ENCODE data around the gene FTSJ1.
"Not testable (repeated sequence)": the region's sequence is repeated elsewhere in the genome, so short reads cannot be mapped to it uniquely, and the experiment has no call there.

FTSJ1 gene

DNA sequence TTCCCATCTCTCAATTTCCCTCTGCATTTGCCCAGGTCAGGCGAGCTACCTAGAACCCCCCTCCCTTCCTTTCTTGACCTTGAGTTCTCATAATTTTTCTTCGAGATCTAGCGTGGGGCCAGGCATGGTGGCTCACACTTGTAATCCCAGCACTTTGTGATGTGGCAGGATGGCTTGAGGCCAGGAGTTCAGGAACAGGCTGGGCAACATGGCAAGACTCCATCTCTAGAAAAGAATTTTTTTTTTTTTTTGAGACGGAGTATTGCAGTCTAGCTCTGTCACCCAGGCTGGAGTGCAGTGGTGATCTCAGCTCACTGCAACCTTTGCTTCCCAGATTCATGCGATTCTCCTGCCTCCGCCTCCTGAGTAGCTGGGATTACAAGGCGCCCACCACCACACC lies 28.3 kb downstream of the FTSJ1 start:
- DNase-seq = no peak

DNA sequence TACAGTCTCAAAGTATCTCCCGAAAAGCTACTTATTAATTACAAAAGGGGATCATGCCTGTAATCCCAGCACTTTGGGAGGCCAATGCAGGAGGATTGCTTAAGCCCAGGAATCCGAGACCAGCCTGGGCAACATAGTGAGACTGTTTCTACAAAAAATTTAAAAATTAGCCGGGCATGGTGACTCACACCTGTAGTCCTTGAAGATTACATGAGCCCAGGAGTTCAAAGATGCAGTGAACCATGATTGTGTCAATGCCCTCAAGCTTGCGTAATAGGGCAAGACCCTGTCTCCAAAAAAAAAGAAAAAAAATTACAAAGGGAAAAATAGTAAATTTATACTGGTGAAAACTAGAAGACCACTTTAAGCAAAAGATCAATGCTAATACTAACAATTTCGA lies 29.5 kb downstream of the FTSJ1 start:
- DNase-seq = no peak

DNA sequence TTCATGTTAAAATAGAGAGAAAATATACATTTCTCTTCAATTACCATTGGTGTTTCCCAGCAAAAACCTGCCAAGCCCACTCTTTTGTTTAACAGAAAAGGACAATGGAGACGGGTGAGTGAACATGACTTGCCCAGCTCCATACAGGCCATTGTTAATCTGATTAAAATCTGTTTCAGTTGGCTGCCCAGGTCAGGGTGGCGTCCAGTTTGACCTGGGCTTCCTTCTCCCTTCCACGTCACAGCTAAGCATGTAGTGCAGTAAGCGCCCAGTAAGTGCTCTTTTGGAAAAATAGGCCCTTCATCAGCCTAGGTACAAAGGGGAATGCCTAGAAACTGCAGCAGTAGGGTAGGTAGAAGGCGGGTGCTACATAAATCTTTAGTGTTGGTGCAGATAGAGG lies 31.2 kb downstream of the FTSJ1 start:
- DNase-seq = no peak

DNA sequence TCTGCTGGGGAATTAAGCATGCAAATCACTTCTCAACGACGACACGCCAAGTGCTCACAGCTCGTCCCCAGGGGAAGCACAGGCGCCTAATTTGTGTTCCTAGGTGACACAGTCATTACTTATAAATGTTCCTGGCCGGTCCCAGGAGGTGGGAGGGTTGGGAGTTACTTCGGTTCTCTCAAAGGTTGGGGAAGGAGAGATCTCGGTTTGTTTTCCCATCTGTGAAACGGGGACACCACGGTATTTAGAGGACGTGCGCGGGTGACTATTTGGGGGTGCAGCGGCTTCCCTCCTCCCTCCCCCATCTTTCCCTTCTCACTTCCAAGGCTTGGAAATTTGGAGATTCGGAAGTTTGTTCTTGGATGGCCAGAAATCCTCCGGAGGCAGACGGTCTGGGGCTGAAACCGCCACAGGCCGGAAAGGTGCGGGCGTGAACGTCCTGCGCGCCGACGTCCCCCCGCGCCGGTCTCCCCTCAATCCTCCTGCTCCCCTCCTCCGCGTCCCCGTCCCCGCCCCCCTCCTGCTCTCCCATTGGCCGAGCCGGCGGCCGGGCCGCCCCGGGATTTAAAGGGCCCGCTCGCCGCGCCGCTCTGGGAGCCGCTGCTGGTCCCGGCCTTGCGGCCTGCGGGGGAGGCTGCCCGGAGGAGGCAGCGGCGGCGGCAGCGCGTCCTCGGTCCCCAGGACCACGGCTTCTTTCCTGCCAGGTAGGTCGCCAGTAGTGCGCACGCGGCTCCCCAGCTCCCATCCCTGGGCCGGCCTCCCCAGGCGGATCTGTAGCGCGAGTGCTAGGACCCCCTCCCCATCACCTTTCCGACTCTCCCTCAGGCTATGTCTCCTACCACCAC lies 32.6 kb downstream of the FTSJ1 start, which contains the start of gene PORCN:
PORCN (plus strand) TSS at position 593 of the 845 bp plus-strand sequence. CDS start 829 bp downstream, outside the sequence.
- peak; percentile 69 for DNase-seq

DNA sequence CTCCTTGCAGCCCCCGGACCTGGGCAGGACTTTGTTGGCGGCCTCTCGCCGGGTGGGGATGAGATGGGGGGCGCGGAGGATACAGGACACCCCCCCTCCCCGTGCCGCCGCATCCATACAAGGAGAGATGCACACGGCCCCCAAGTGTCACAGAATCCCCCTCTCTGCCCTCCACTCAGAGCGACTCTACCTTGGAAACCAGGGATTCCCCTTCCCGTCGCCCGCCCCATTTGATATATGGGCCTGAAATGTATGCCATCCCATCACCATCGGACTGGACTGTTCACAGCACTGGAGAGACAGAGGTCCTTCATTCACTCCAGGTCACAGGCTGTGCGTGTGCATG lies 33.2 kb downstream of the FTSJ1 start:
- no peak for DNase-seq

DNA sequence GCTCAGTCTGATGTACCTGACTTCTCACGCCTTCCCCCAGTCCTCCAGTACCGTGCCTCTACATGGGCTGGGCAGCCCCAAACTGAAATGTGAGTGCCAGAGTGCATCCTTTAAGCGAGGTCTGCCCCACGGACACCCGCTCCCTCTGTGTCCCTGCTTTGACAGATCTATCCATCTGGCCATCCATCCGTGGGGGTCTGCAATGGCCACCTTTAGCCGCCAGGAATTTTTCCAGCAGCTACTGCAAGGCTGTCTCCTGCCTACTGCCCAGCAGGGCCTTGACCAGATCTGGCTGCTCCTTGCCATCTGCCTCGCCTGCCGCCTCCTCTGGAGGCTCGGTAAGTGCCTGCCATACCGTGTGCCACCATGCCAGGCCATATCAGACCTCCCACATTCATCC lies 33.6 kb downstream of the FTSJ1 start:
- no peak for DNase-seq

DNA sequence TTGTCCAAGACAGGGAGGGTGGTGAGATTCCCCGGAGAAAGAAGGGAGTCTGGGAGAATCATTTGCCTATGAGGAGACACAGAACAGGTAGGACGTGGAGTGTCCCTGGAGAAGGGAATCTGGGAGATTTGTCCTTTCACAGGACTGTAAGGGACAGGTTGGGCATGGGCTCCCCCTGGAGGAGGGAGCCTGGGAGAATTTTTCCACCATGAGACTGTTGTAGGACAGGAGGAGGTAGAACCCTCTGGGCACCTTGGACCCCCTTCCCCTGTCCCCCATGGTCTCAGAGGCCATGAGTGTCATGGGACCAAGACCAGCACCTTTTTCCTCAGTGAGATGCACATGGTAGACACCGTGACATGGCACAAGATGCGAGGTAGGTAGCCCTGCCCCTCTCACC lies 35.6 kb downstream of the FTSJ1 start:
- DNase-seq = peak; percentile 15

DNA sequence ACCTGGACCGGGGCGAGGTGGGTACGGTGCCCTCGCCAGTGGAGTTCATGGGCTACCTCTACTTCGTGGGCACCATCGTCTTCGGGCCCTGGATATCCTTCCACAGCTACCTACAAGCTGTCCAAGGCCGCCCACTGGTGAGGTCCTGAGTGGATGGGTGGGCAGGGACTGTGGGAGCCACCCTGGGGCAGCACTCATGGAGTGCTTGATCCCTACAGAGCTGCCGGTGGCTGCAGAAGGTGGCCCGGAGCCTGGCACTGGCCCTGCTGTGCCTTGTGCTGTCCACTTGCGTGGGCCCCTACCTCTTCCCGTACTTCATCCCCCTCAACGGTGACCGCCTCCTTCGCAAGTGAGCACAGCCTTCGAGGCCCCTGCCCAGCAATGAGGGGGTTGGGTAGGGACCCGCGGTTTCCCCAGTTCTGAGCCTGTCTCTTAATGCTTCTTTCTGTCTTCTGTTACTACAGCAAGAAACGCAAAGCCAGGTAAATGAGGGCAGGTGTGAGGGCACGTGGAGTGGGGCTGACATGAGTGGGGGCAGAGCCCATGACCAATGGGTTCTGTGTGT lies 36.5 kb downstream of the FTSJ1 start:
- DNase-seq = no peak

DNA sequence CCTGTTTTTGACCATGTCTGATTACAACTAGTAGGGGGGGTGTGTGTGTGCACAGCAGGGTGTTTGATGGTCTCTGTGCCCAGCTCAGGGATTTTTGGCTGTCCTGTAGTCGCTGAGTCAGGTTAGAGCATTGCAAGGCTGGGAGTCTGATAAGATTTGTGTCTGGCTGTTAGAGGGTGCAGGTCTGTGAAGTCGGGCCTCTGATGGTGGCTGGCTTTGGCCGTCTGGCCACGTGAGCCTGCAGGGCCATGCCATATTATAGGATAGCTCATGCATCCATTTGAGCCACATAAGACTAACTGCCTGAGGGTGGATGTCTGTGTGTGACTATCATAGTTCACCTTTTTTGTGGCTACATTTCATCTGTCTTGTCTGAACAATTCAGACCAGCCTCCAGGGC lies 37.7 kb downstream of the FTSJ1 start:
- DNase-seq = no peak

DNA sequence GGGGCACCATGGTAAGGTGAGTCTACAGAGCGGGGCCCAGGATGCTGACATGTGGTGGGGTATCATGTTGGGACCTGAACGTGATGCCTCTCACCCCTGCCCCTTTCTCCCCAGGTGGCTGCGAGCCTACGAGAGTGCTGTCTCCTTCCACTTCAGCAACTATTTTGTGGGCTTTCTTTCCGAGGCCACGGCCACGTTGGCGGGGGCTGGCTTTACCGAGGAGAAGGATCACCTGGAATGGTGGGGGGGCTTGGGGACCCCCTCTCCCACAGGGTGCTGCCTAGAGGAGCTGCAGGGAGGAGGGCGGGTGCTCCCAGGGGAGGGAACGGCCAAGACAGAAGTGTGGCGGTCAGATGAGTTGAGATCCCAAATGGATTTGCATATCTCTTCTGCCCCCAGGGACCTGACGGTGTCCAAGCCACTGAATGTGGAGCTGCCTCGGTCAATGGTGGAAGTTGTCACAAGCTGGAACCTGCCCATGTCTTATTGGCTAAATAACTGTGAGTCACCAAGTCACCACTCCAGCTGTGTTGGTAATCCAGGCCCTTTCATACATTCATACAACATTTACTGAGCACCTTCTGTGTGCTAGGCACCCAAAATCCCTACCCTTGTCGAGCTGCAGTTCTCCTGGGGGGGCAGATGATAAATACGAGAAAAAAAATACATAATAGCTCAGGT lies 38.3 kb downstream of the FTSJ1 start:
- no peak for DNase-seq

DNA sequence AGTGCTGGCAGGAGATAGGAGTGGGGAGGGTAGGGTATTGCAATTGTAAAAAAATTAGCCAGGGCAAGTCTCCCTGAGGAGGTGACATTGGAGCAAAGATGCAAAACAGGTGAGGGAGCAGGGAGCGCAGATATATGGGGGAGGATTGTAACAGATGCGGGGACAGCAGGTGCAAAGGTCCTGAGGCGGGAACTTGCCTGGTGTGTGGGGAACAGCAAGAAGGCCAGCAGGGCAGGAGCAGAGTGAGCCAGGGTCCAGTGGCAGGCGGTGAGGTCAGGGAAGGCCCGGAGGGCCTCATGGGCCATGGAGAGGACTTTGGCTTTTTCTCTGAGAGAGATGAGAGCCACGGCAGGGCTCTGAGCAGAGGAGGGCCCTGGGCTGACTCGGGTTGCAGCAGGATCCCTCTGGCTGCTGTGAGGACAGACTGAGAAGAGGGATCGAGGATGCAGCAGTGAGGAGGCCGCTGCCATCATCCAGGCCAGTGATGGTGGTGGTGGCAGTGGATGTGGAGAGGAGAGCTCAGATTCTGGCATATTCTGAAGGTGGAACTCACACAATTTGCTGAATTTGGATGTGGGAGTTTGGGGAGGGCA lies 39.0 kb downstream of the FTSJ1 start:
- DNase-seq = no peak

DNA sequence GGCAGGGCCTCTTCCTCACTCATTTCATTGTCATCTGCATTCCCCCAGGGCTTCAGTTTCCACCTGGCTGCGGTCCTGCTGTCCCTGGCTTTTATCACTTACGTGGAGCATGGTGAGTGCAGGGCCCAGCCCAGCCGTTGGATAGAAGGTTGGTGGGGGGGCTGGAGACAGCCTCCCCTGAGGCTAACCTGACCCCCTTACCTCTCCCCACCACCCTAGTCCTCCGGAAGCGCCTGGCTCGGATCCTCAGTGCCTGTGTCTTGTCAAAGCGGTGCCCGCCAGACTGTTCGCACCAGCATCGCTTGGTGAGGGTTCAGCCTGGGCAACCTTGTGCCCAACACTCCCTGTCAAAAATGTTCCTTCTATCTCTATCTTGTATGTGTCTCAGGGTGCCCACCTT lies 39.8 kb downstream of the FTSJ1 start:
- no peak for DNase-seq

DNA sequence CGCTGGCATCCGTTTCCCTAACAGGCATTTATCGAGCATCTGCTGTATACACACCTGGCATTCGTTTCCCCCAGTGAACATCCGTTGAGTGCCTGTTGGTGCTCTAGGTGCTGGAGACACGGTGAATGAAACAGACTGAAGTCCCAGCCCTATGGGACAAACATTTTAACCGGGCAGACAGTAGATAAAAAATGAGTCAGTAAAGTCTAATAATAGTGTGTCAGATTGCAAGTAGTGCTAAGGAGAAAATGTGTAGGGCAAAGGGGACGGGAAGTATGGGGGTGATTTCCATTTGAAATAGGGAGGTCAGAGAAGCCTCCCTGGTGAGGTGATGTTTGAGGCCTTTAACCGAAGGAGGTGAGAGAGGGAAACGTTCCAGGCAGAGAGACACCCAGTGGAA lies 40.3 kb downstream of the FTSJ1 start:
- no peak for DNase-seq

DNA sequence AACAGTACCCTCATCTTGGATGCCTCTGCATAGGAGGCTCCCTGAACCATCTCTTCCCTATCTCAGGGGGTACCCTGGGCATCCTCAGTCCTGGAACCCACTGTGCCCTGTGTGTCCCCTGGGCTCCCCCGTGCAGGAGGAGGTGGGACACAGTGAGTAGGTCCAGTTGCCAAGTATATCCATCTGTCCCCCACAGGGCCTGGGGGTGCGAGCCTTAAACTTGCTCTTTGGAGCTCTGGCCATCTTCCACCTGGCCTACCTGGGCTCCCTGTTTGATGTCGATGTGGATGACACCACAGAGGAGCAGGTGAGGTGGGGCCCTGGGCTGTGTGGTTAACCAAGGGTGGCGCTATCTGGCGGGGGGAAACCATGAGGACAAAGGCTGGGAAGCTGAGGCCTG lies 41.0 kb downstream of the FTSJ1 start:
- DNase-seq = no peak

DNA sequence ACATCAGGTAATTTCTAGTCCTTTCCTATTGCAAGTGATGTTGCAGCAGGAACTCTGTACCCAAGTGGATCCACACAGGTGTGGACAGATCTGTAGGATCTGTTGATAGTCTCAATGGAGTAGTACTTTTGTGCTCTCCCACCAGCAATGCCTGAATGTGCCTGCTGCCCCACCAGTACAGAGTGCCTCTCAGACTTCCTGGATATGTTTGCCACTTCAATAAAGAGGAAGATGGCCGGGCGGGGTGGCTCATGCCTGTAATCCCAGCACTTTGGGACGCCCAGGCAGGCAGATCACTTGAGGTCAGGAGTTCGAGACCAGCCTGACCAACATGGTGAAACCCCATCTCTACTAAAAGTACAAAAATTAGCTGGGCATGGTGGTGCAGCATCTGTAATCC lies 43.5 kb downstream of the FTSJ1 start:
- DNase-seq = not testable (repeated sequence)

DNA sequence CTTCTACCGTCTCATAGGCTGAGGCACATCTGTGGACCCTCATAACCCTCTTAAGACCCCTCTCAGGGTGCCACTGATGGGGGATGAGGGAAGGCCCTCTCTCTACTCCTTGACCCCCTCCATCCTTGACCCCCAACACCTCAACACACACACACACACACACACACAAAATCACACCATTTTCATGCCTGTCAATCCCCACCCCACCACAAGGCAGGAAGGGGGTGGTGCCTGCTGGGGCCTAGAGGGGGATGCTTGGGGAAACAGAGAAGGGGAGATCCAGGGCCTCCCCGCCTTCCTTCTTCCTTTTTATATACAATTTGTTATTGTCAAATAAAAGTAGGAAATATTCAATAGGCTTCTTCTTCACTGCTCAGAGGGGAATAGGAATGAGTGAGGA lies 44.5 kb downstream of the FTSJ1 start:
- DNase-seq = no peak

DNA sequence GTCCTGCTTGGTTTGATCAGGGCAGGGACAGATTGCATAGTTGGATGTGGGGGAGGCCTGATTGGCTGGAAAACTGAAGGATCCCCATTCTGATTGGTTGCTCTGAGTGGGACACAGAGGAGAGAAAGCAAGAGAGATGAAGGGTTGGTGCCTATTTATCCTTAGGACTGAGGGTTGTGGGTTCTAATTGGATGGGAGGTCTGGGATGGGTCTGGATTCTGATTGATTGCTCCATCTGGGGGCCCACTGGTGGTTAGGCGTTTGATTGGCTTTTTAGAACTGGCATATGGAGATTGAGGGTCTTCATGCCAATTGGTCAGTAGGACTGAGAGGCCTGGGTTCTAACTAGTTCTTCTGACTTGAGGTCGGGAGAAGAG lies 45.0 kb downstream of the FTSJ1 start:
- DNase-seq = peak; percentile 3

DNA sequence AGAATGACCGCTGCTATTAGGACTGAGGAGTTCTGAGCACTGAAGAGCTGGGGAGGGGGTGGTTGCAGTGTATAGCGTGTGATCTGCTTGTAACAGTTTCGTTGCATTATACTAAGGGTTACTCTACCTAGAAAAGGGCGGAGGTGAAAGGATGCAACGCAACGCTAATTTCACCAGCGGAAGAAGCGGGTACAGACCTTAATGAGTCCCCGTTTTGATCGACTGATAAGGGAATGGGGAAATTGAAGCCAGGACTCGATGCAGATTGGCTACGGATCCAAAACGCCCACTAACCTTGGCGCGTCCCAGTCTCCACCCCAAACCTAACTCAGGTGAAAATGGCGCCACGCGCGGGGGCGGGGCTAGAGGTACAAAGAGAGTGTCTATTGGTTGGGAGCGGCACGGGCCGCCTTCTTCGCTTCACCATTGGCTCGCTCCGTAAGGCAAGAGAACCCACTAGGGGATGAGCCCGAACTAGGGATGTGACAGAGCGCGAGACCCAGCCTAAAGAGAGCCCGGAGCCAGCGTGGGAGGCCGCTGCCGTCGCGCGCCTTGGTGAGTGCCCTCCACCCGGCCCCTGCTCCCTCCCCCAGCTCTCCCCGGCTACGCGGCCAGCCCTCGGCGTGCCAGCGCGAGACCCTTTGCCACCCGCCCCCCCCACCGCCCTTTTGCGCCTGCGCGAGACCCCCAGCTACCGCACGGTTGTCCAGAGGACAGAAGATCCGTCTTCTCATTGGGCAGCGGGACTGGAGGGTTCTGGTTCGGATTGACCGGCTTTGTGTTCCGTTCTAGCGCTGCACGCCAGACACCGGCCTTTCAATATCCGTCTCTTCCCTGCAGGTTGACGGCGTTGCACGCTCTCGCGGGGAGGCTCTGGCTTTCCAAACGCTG lies 45.6 kb downstream of the FTSJ1 start, which contains the start of gene EBP:
EBP (plus strand) TSS at position 456 of the 891 bp plus-strand sequence. CDS start 1,964 bp downstream, outside the sequence.
- DNase-seq = peak; percentile 87

DNA sequence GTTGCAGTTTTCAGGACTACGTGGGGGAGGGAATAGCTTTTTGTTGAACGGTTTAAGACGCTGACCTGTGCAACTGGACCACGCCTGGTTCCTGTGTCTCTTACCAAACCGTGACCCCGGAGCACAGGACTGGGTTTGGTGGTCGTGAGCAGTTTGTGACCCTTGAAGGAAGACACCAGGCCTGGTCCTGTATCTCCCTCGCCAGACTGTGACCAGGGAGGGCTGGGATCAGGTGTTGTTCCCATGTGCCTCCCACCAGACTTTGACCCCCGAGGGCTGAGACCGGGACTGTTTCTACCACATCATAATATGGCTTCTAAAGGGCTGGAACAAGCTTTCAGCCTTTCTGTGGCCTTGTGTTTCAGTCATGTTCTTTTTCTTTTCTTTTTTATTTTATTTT lies 46.3 kb downstream of the FTSJ1 start:
- DNase-seq = no peak

DNA sequence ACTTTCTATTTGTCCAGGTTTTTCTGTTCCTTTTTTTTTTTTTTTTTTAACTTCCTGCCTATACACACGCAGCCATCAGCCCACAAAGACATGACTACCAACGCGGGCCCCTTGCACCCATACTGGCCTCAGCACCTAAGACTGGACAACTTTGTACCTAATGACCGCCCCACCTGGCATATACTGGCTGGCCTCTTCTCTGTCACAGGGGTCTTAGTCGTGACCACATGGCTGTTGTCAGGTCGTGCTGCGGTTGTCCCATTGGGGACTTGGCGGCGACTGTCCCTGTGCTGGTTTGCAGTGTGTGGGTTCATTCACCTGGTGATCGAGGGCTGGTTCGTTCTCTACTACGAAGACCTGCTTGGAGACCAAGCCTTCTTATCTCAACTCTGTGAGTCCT lies 47.7 kb downstream of the FTSJ1 start:
- no peak for DNase-seq

DNA sequence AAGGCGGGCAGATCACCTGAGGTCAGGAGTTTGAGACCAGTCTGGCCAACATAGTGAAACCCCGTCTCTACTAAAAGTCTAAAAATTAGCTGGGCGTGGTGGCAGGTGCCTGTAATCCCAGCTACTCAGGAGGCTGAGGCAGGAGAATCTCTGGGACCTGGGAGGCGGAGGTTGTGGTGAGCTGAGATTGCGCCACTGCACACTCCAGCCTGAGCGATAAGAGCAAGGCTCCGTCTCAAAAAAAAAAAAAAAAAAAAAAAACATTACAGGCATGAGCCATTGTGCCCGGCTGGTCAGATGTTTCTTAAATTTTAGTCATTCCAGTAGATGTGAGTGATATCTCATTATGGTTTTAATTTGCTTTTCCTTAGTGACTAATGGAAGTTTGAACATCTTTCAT lies 49.9 kb downstream of the FTSJ1 start:
- not testable (repeated sequence) for DNase-seq

DNA sequence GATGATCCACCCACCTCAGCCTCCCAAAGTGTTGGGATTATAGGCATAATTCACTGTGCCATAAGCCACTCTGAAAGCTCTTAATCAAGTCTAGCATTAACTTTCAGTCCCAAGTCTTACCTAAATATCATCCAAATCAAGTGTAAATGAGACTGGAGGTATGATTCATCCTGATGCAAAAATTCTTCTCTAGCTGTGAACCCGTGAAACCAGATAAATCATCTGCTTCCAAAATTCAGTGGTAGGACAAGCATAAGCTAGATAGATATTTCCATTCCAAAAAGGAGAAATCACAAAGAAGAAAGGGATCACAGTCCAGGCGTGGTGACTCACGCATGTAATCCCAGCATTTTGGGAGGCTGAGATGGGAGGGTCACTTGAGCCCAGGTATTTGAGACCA lies 54.7 kb downstream of the FTSJ1 start:
- DNase-seq = no peak
